HEK293T (cell line): ENCODE measurements around the gene PGBD5.

Source experiments
- CTCF ChIA-PET: fragments of 350-600 bp; formaldehyde crosslinking; extraction: SDS; loops from one replicate; lab custom pipeline; 2021; ENCODE audit warnings: antibody characterized with exemption, inconsistent platforms; lab: Yijun Ruan, JAX
- POLR2A ChIA-PET: fragments of 350-600 bp; formaldehyde crosslinking; extraction: SDS; loops from one replicate; lab custom pipeline; 2020; ENCODE audit warnings: antibody characterized with exemption, inconsistent platforms; lab: Yijun Ruan, JAX
- DNase-seq: peaks from one replicate; pipeline ENCODE4 v3.0.0; 2012; ENCODE audit warnings: mixed read lengths; ENCODE audit errors: extremely low spot score
- ARNT ChIP-seq: fragments of 450-650 bp; IDR thresholded peaks from 2 replicates; pipeline ENCODE4 v1.6.1; 2017; ENCODE audit warnings: mild to moderate bottlenecking
- BHLHE40 ChIP-seq: fragments of 450-650 bp; IDR thresholded peaks from 2 replicates; pipeline ENCODE4 v1.6.1; 2016; ENCODE audit warnings: mild to moderate bottlenecking, moderate library complexity, borderline replicate concordance
- CTBP1 ChIP-seq: fragments of 450-650 bp; IDR thresholded peaks from 2 replicates; pipeline ENCODE4 v1.6.1; 2016; ENCODE audit warnings: borderline replicate concordance
- ELF4 ChIP-seq: fragments of 450-650 bp; IDR thresholded peaks from 2 replicates; pipeline ENCODE4 v1.6.1; 2017; ENCODE audit warnings: antibody characterized with exemption
- FOXA1 ChIP-seq: fragments of 450-650 bp; IDR thresholded peaks from 2 replicates; pipeline ENCODE4 v1.6.1; 2016; ENCODE audit warnings: mild to moderate bottlenecking
- FOXK2 ChIP-seq: fragments of 450-650 bp; IDR thresholded peaks from 2 replicates; pipeline ENCODE4 v1.6.1; 2016; ENCODE audit warnings: mild to moderate bottlenecking
- FOXM1 ChIP-seq: fragments of 450-650 bp; IDR thresholded peaks from 2 replicates; pipeline ENCODE4 v1.6.1; 2017; ENCODE audit warnings: mild to moderate bottlenecking, borderline replicate concordance
- HDGF ChIP-seq: fragments of 450-650 bp; IDR thresholded peaks from 2 replicates; pipeline ENCODE4 v1.6.1; 2017; ENCODE audit warnings: antibody characterized with exemption, borderline replicate concordance
- L3MBTL2 ChIP-seq: fragments of 450-650 bp; conservative IDR thresholded peaks from 2 replicates; pipeline ENCODE4 v1.6.1; 2016; ENCODE audit warnings: mild to moderate bottlenecking
- LEF1 ChIP-seq: fragments of 450-650 bp; IDR thresholded peaks from 2 replicates; pipeline ENCODE4 v1.6.1; 2017; ENCODE audit warnings: mild to moderate bottlenecking, borderline replicate concordance
- NFRKB ChIP-seq: fragments of 450-650 bp; IDR thresholded peaks from 2 replicates; pipeline ENCODE4 v1.6.1; 2016; ENCODE audit warnings: mild to moderate bottlenecking, moderate library complexity
- PKNOX1 ChIP-seq: fragments of 450-650 bp; IDR thresholded peaks from 2 replicates; pipeline ENCODE4 v1.6.1; 2016
- SP1 ChIP-seq: fragments of 450-650 bp; IDR thresholded peaks from 2 replicates; pipeline ENCODE4 v1.6.1; 2017
- SUZ12 ChIP-seq: fragments of 450-650 bp; IDR thresholded peaks from 2 replicates; pipeline ENCODE4 v1.6.1; 2016; ENCODE audit warnings: mild to moderate bottlenecking
- TARDBP ChIP-seq: fragments of 450-650 bp; IDR thresholded peaks from 2 replicates; pipeline ENCODE4 v1.6.1; 2016
- ZNF384 ChIP-seq: fragments of 450-650 bp; IDR thresholded peaks from 2 replicates; pipeline ENCODE4 v1.6.1; 2016

Gene PGBD5

GRCh38 chr1:230317823-230318819, 108.0 kb downstream of the PGBD5 start:
- ChIA-PET CTCF (no interaction called here), POLR2A (no interaction called here)
- no peak for TF ChIP-seq FOXA1
- no peak for DNase-seq

- ChIA-PET CTCF (no interaction called here), POLR2A (no interaction called here)
- DNase-seq, result no peak
Observed at GRCh38 chr1:230316864-230317745, 109.0 kb downstream of the PGBD5 start.

GRCh38 chr1:230315099-230315498, 111.0 kb downstream of the PGBD5 start:
- DNase-seq, result no peak
- ChIA-PET POLR2A (no interaction called here), CTCF (interaction anchor here (0.7 kb wide), 1 partner anchor 97 kb away, joined by 3 read pairs; no protein-coding TSS in a partner anchor)
- TF ChIP-seq HDGF (no peak), NFRKB (no peak), FOXK2 (no peak), TARDBP (no peak), ZNF384 (no peak), FOXA1 (no peak), L3MBTL2 (no peak), LEF1 (no peak), SP1 (no peak), PKNOX1 (no peak)

More at GRCh38 chr1:230316864-230317745, 109.0 kb downstream of the PGBD5 start:
- TF ChIP-seq HDGF (no peak), FOXA1 (no peak), NFRKB (no peak), FOXK2 (no peak), LEF1 (no peak), TARDBP (no peak), ARNT (no peak), ZNF384 (no peak), PKNOX1 (no peak)

GRCh38 chr1:230314142-230314470, 112.0 kb downstream of the PGBD5 start:
- TF ChIP-seq LEF1 (no peak), NFRKB (no peak), FOXK2 (no peak), HDGF (no peak), FOXM1 (no peak), SUZ12 (no peak), L3MBTL2 (no peak), BHLHE40 (no peak)
- POLR2A ChIA-PET, result no interaction called here
- CTCF ChIA-PET, result no interaction called here
- no peak for DNase-seq

GRCh38 chr1:230313453-230314141, 112.5 kb downstream of the PGBD5 start:
- DNase-seq, result no peak
- ChIA-PET POLR2A (no interaction called here), CTCF (no interaction called here)
- TF ChIP-seq BHLHE40 (no peak), FOXK2 (no peak), SUZ12 (no peak), TARDBP (no peak), HDGF (no peak), ZNF384 (no peak), PKNOX1 (no peak), LEF1 (no peak), FOXA1 (no peak), NFRKB (no peak), SP1 (no peak), FOXM1 (no peak), CTBP1 (no peak), ARNT (no peak), ELF4 (no peak), L3MBTL2 (no peak)

- CTCF ChIA-PET, result no interaction called here
- TF ChIP-seq SP1 (no peak), HDGF (no peak), FOXM1 (no peak), NFRKB (no peak), ZNF384 (no peak), L3MBTL2 (no peak), ARNT (no peak), LEF1 (no peak), FOXA1 (no peak), CTBP1 (no peak), PKNOX1 (no peak), BHLHE40 (no peak), ELF4 (no peak), SUZ12 (no peak), TARDBP (no peak), FOXK2 (no peak)
- POLR2A ChIA-PET, result no interaction called here
- no peak for DNase-seq
Observed at GRCh38 chr1:230312676-230313075, 113.5 kb downstream of the PGBD5 start.
